Activated CD4-positive, alpha-beta T cell treated with anti-CD3 and anti-CD28 coated beads, Interleukin-2, Interleukin-6, amounts not matched to agents 100 ng/mL and 50 ng/mL, durations not matched to agents 16 hours and 8 hours (primary cell): ENCODE results near the gene PIAS1.
"Not testable (repeated sequence)": the region's sequence is repeated elsewhere in the genome, so short reads cannot be mapped to it uniquely, and the experiment has no call there.

Experiments
- DNase-seq: peaks from one replicate; pipeline ENCODE4 v3.0.0-alpha.2; 2020

Gene PIAS1

DNA sequence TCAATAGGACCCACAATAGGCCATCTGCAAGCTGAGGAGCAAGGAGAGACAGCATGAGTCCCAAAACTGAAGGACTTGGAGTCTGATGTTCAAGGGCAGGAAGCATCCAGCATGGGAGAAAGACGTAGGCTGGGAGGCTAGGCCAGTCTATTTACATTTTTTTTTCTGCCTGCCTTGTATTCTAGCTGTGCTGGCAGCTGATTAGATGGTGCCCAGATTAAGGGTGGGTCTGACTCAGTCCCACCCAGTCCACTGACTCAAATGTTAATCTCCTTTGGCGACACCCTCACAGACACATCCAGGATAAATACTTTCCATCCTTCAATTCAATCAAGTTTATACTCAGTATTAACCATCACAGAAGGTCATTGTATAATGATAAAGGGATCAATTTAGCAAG is 15.9 kb upstream of the PIAS1 start:
- DNase-seq, result no peak

- DNase-seq, result no peak
Observed at GRCh38 chr15:68040144-68040543, 14.0 kb upstream of the PIAS1 start.

- DNase-seq, result no peak
Observed at GRCh38 chr15:68042156-68042854, 11.8 kb upstream of the PIAS1 start.

GRCh38 chr15:68042855-68043222 is 11.3 kb upstream of the PIAS1 start:
- no peak for DNase-seq

DNA sequence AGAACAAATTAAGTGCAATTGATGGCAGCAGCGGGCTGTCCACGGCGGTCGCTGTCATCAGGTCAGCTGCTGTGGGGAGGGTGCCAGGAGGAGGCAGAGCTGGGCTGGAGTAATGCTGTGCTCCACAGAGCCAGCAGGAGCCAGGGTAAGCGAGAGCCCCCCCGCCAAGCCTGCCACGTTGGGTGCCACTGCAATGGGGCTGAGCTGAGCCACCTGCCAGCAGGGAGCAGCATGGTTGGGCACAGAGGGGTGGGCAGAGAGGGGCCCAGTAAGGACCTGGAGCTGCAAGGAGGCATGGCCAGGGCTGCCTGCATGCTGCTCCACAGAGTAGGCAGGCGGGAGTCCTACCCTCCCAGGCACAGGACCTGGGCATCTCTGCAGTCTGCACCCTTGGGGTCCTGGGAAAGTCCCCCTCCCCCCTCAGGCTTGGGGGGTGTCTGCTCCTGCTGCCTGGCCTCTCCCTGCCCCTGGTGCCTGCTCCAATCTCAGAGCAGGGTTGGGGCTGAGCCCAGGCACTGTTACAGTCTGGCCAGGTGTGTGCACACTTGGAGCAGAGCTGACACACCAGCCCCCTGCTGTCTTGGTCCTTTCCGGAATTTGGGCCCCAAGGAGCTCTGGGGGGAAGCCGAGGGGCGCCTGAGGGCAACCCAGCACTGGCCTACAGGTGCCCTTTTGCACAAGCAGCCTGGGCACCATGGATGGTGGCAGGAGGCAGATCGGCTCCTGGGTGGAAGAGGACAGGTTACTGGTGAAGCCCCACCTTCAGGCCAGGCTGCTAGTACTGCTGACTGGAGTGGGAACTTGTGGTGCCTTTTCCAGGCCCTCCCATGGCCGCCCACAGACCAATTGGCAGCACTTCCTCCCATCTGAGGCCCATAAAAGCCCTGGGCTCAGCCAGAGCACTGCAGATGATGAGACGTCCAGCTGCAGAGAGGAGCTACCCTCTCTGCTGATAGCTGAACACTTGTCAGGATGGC is 8.5 kb upstream of the PIAS1 start:
- DNase-seq, result no peak

DNA sequence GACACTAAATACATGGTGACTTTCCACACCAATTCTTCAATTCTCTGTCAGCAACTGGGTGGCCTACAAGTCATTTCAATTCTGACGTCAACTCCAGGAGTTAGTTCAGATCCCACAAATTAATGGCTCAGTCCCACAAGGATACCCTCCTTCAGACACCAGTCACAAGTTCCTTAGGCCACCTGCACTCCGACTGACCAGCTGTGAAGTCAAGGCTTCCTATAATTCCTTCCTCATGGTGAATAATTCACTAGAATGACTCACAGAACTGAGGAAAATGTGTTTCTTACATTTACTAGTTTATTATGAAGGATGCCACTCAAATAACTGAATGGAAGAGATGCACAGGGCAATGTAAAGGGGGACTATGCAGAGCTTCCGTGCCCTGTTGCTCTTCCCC is 6.3 kb upstream of the PIAS1 start:
- DNase-seq, result no peak

- DNase-seq, result no peak
Observed at GRCh38 chr15:68051109-68051508, 3.0 kb upstream of the PIAS1 start.

DNA sequence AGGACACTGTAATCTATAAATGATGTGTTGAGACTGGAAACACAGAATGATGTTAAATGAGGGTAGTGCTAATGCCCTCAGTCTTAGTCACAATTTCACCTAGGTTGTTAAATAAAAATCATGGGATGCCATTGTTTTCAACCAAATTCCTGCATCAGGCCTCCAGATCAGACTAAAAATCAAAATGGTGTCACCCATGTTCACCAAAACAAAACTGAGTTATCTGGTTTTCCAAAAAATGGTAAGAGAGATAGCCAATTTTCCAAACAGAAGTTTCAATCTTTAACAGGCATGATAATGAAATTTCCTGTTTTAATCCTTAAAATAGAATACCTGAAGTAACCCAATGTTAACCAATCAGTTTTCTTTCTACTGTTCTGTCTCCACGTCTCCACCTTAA is 2.2 kb upstream of the PIAS1 start:
- DNase-seq, result no peak

GRCh38 chr15:68052431-68052830 is 1.7 kb upstream of the PIAS1 start:
- no peak for DNase-seq

DNA sequence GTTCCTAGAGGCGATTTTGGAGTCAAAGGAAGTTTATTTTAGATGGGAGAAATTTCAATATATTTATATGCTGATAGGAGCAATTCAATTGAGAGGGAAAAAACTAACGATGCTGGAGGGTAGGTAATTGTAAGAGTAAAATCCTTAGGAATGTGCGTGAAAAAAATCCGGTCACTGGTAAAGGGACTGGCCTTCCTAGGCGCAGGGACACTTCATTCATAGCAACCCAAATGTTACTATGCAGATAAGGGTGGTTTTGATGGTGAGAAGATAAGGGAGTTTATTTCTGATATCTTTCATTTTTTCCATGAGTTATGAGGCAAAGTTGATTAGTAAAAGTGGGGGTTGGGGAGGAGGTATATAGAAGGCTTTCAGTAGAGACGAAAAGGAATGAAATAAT is 1.1 kb upstream of the PIAS1 start:
- DNase-seq, result no peak

DNA sequence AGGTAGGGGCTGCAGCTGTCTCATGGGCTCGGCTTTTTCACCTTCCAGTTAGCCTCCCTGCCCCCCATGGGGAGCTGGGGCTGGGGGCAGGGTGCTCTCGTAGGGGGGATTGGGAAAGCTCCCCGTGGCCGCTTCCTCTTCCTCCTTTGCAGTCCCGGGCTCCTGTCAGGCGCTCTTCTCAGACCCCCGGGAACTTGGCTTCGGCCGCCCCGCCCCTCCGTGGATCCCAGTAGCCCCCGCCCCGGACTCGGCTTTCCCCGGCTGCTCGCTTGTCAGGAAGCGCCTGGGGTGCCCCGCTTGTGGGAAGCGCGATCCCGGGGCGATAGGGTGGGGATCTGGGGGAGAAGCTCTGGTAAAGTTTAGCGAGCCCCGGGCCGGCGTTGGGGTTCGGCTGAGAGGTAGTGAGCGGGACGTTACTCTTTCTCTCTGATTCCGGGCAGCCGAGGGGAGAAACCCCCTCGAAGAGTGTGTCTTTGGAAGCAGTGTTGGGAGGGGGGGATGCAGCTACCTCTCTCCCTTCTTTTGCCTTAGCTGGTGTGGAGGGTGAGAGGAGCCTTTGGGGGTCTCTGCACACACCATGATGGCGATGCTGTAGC is 611 bp downstream of the PIAS1 start:
- peak; percentile 36 for DNase-seq

DNA sequence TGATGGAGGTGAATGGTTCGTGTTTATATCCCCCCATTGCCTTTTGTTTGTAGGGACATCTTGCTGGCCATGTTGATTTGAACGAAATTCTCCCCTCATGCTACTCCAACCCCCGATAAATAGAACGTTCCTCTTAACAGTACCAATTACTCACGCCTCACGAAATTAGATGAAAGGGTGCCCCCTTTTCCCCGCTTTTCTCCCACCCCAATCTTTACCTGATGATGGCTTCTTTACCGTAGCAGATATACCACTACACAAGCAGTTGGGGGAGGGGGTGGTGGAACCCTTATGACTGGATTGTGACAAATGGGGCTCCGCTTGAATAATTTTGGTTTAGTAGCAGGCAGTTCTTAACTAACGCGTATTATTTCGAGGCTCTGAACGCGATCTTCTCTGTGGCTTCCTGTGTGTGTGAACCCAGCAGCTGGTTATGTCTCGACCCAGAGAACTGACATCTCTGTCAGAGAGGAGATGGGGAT is 1.1 kb downstream of the PIAS1 start:
- DNase-seq, result peak; percentile 75

DNA sequence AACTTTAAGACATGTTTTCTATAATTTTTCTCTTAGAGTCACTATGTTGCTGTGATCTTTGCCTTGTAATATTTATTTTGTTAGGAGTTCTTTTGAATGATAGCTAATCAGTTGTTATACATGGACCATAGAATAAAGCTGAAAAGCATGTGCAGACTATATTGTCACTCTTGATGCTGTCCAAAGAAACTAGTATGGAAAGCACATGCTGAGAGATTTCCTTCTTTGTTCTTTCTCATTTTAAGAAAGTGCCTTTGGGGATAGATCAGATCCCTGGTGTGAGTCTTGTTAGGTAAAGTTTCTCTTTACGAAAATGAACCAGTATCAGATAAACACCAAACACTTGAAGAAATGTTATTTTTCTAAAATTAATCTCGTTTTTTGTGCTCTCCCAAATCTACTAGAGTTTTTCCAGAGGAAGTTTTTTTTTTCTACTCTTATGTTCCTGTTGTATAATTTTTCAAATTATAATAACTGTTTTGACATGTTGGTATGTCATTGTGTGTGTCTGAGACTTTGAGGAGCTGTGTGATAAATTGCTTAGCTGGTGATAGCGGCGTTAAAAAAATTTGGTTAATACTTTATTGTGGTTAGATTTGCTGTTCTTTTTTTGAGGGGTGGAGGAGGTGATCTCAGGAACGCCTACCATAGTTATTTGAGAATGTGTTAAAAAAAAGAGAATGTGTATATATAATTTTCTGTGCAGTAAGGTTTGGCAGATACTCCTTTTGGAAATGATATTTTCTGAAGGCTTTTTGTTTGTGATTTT is 2.2 kb downstream of the PIAS1 start:
- DNase-seq, result no peak

DNA sequence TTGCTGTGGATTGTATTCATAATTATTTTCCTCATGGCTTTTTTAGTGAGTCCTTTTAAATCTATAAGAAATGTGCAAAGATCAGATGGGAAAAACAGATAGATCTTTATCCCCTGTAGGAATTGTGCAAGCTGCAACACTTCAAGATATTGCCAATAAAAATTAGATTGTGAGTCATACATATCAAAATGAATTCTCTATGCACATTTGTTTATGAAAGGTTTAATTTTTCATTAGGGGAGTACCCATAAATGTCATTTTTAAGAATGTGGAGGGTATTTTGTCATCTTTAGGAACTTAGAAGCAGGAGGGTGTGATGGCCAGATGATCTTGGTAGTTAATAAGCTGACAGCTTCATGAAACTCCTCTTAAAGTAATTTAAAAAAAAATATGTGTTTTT is 2.9 kb downstream of the PIAS1 start:
- no peak for DNase-seq

GRCh38 chr15:68057758-68058157 is 3.6 kb downstream of the PIAS1 start:
- no peak for DNase-seq

DNA sequence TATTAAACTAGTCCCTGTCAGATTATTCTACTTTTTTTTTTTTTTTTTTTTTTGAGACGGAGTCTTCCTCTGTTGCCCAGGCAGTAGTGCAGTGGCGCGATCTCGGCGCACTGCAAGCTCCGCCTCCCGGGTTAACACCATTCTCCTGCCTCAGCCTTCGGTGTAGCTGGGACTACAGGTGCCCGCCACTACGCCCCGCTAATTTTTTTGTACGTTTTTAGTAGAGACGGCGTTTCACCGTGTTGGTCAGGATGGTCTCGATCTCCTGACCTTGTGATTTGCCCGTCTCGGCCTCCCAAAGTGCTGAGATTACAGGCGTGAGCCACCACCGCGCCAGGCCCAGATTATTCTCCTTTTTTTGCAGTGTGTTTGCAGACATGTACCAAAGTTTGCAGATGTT is 4.9 kb downstream of the PIAS1 start:
- not testable (repeated sequence) for DNase-seq

DNA sequence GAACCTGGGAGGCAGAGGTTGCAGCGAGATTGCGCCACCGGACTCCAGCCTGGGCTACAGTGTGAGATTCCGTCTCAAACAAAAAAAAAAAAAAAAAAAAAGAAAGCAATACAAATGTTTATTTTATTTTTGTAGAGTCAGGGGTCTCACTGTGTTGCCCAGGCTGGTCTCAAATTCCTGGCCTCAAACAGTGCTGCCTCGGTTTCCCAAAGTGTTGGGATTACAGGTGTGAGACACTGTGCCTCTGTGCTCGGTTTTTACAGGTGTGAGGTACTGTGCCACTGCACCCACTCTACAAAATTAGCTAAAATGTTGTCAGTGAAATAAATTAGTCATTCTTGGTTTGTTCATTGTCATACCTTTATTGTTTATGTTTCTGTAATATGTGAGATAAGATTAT is 5.5 kb downstream of the PIAS1 start:
- DNase-seq, result no peak

GRCh38 chr15:68061171-68061570 is 7.1 kb downstream of the PIAS1 start:
- no peak for DNase-seq

- DNase-seq, result no peak
Observed at GRCh38 chr15:68061602-68062001, 7.5 kb downstream of the PIAS1 start.

DNA sequence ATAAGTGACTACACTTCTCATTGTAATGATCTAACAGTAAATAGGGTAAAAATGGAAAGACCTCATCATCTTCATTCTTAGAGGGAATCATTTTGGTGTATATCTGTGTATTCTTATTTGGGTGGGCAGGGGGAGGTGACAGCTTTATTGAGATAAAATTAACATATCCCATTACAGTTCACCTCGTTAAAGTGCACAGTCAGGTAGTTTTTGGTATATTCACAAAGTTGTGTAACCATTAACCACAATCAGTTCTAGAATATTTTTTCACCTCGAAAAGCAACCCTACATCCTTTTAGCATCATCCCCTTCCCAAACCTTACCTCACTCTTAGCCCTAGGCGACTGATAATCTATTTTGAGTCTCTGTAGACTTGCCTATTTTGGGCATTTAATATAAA is 8.1 kb downstream of the PIAS1 start:
- DNase-seq, result no peak

DNA sequence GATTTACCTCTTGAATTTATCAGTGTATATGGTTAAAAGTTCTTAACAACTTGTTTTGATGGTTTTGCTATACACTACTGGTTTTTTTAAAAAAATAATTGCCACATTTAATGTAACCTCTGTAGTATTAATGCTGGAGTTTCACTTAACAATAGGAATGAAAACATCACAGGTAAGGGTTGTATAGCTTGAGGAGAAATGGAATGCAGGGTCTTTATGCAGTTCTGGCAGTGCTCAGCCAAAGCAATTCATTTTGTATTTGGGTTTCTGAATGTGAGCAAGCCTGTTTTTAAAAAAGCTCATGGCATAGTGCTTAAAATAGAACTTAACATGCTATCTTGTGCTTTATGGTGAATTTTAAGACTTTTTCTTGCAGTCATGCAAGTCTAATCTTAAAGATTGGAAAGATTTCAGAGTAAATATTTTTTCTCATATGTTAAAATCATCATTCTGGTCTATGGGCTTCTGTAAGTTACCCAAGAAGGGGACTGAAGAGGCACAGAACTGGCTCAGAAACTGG is 8.9 kb downstream of the PIAS1 start:
- no peak for DNase-seq

DNA sequence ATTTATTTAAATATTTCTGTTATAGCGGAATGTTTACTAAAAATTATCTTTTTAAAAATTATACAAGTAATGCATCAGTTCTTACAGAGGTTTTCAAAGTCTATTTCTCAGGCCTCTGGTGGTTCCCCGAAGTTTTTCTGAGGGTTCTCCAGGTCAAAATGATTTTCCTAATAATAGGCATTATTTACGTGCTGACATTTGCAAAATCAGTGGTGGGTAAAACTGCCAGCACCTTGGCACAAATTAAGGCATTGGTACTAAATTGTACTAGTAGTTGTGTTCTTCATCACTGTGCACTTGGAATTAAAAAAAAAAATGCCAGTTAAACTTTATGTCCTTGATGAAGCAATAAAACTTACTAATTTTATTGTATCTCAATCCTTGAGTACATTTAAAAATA is 9.5 kb downstream of the PIAS1 start:
- DNase-seq, result no peak
